K562 (cell line): Measurements from ENCODE around the gene ARHGAP22. TPM values are rescaled to one million over a fixed set of nuclear protein-coding genes. Genes with fewer than 3 reads are reported as not detected.

Source experiments
- ARID4B ChIP-seq: sonication (generic); formaldehyde crosslinking; IDR thresholded peaks from 2 replicates; pipeline ENCODE4 v1.8.0; 2022; ENCODE audit warnings: mild to moderate bottlenecking, missing genetic modification reagents
- ATF7 ChIP-seq: fragments of 450-650 bp; IDR thresholded peaks from 2 replicates; pipeline ENCODE4 v1.7.1; 2014; ENCODE audit warnings: mild to moderate bottlenecking, moderate library complexity
- CAMTA2 ChIP-seq: fragments of 250-450 bp; sonication (Bioruptor Pico); conservative IDR thresholded peaks from 2 replicates; pipeline ENCODE4 v1.5.1; 2022
- CHD1 ChIP-seq: fragments of 200-600 bp; sonication (generic); IDR thresholded peaks from one replicate; pipeline ENCODE4 v1.6.1; 2012; ENCODE audit warnings: mild to moderate bottlenecking, moderate library complexity, low read length, inconsistent platforms
- CREB3L1 ChIP-seq: fragments of 450-650 bp; IDR thresholded peaks from 2 replicates; pipeline ENCODE4 v1.6.1; 2014; ENCODE audit warnings: low read depth, mild to moderate bottlenecking, moderate library complexity, borderline replicate concordance
- DIDO1 ChIP-seq: fragments of 450-650 bp; IDR thresholded peaks from 2 replicates; pipeline ENCODE4 v1.6.1; 2016; ENCODE audit warnings: low read depth, missing biosample characterization, missing genetic modification characterization
- ELF1 ChIP-seq: fragments of 200-800 bp; sonication (Bioruptor generic); IDR thresholded peaks from 2 replicates; pipeline ENCODE4 v1.6.1; 2016; ENCODE audit warnings: missing genetic modification characterization, missing compliant biosample characterization
- ETV5 ChIP-seq: sonication (generic); formaldehyde crosslinking; IDR thresholded peaks from 2 replicates; pipeline ENCODE4 v1.4.0; 2020; ENCODE audit warnings: low read depth, mild to moderate bottlenecking, missing genetic modification reagents
- GATAD2A ChIP-seq: fragments of 450-650 bp; IDR thresholded peaks from 2 replicates; pipeline ENCODE4 v1.6.1; 2017
- HDAC8 ChIP-seq: fragments of 450-650 bp; IDR thresholded peaks from 2 replicates; pipeline ENCODE4 v1.6.1; 2016; ENCODE audit warnings: mild to moderate bottlenecking, missing genetic modification characterization, moderate library complexity, missing compliant biosample characterization
- PBX2 ChIP-seq, 2 experiments: IDR thresholded peaks in 1 of 2; conservative IDR thresholded peaks in 1 of 2; 2 replicates each; pipeline ENCODE4 v1.6.1; 2016; ENCODE audit warnings: low read depth in 2 of 2, mild to moderate bottlenecking in 1 of 2, missing compliant biosample characterization in 1 of 2, missing genetic modification characterization in 1 of 2, moderate library complexity in 1 of 2
- RBM17 ChIP-seq: fragments of 200-400 bp; formaldehyde crosslinking; IDR thresholded peaks from 2 replicates; pipeline ENCODE4 v1.6.1; 2017; ENCODE audit warnings: low read depth, mild to moderate bottlenecking, low read length, borderline replicate concordance
- RBM25 ChIP-seq: fragments of 200-400 bp; formaldehyde crosslinking; IDR thresholded peaks from 2 replicates; pipeline ENCODE4 v1.6.1; 2018; ENCODE audit warnings: low read length, low read depth, moderate library complexity; ENCODE audit not compliant: severe bottlenecking
- SAFB ChIP-seq: fragments of 200-400 bp; formaldehyde crosslinking; IDR thresholded peaks from 2 replicates; pipeline ENCODE4 v1.6.1; 2017; ENCODE audit warnings: low read depth, low read length, borderline replicate concordance
- TGIF2 ChIP-seq: sonication (generic); formaldehyde crosslinking; IDR thresholded peaks from 2 replicates; pipeline ENCODE4 v1.8.1; 2022; ENCODE audit warnings: mild to moderate bottlenecking, missing genetic modification reagents, moderate library complexity
- ZC3H4 ChIP-seq: sonication (generic); formaldehyde crosslinking; IDR thresholded peaks from 2 replicates; pipeline ENCODE4 v1.9.0; 2021; ENCODE audit warnings: missing genetic modification reagents, borderline replicate concordance
- ZNF239 ChIP-seq: fragments of 250-450 bp; sonication (Bioruptor Pico); IDR thresholded peaks from 2 replicates; pipeline ENCODE4 v1.4.0; 2020; ENCODE audit warnings: mild to moderate bottlenecking
- ZNF511 ChIP-seq: sonication (generic); formaldehyde crosslinking; IDR thresholded peaks from 2 replicates; pipeline ENCODE4 v1.8.0; 2022; ENCODE audit warnings: mild to moderate bottlenecking, missing genetic modification reagents
- polyA plus RNA-seq, 8 experiments: library from polyadenylated mRNA; depleted of rRNA in 4 of 8; stranded (reverse) in 5 of 8; unstranded in 3 of 8; fragments of >200 nt; fragmentation: Nextera tagmentation in 2 of 8; fragmentation: Illumina TruSeq in 1 of 8; extraction: Ambion mirVana in 2 of 8; extraction: Trizol in 1 of 8; gene quantifications; 2 replicates each; pipeline versions ENCODE4 v1.2.1 to v1.2.3, GENCODE V29; 2011 to 2014; ENCODE audit warnings: inconsistent platforms in 1 of 8, missing spikeins in 1 of 8
- total RNA-seq, 7 experiments: library from RNA; depleted of rRNA in 6 of 7; stranded (reverse); fragments of >200 nt in 6 of 7; fragmentation: Illumina TruSeq in 2 of 7; extraction: Trizol in 2 of 7; gene quantifications; 2 replicates each; pipeline versions ENCODE4 v1.2.1 to v1.2.3, GENCODE V29; 2011 to 2021; ENCODE audit warnings: low replicate concordance in 1 of 7

ARHGAP22 gene
- total and polyA plus RNA-seq, 9 of the 15 experiments (the other 6 are each of a cell fraction or from before 2014, with no cell fraction given): 1.3 to 28.1 (median 12.7) TPM

- TF ChIP-seq ZNF511 (CRISPR knock-in tag) (no peak), GATAD2A (no peak), ETV5 (CRISPR knock-in tag) (no peak), DIDO1 (tag) (no peak), TGIF2 (CRISPR knock-in tag) (no peak), ATF7 (peak; percentile 44; the same call in 1 of the 2 replicates), CAMTA2 (peak; percentile 62; the same call in 1 of the 2 replicates), SAFB (no peak), RBM25 (no peak), ARID4B (CRISPR knock-in tag) (no peak), CREB3L1 (no peak), ZC3H4 (CRISPR knock-in tag) (no peak), RBM17 (no peak), HDAC8 (tag) (0 out of 2 replicates have a peak, but pooled peaks have one; percentile 12), ZNF239 (peak; percentile 60; the same call in 1 of the 2 replicates), PBX2 (CRISPR knock-in tag; IDR thresholded peaks at IDR 0.05; ENCODE audit: low read depth) (no peak), PBX2 (tag; conservative IDR thresholded peaks at IDR 0.05; ENCODE audit: low read depth) (no peak), CHD1 (no peak), ELF1 (tag) (no peak)
Observed at GRCh38 chr10:48506147-48506917, 98.5 kb downstream of the ARHGAP22 start (continued).
